H1 (cell line): ENCODE data around the gene MYL7.

Experiments
- CHD1 ChIP-seq: IDR thresholded peaks from 2 replicates; pipeline ENCODE4 v1.6.1; 2012; ENCODE audit warnings: low read depth, low read length, improper control_type of control experiment
- CREB1 ChIP-seq: IDR thresholded peaks from 2 replicates; pipeline ENCODE4 v1.6.1; 2012; ENCODE audit warnings: inconsistent platforms
- EP300 ChIP-seq, 2 experiments: IDR thresholded peaks; 1 replicate in 1 of 2; 2 replicates in 1 of 2; pipeline ENCODE4 v1.6.1; 2011 to 2012; ENCODE audit warnings: low read depth in 2 of 2, low read length in 2 of 2, mild to moderate bottlenecking in 2 of 2, borderline replicate concordance in 1 of 2, inconsistent platforms in 1 of 2, moderate library complexity in 1 of 2
- EZH2 ChIP-seq: fragments of 200-600 bp; sonication (generic); IDR thresholded peaks from 2 replicates; pipeline ENCODE4 v1.7.1; 2012; ENCODE audit warnings: low read depth, mild to moderate bottlenecking, moderate library complexity, low read length, inconsistent platforms; ENCODE audit not compliant: severe bottlenecking
- JUN ChIP-seq: IDR thresholded peaks from 2 replicates; pipeline ENCODE4 v1.6.1; 2011; ENCODE audit warnings: low read depth, mild to moderate bottlenecking, improper control_type of control experiment, low read length
- MAX ChIP-seq: IDR thresholded peaks from 2 replicates; pipeline ENCODE4 v1.6.1; 2012; ENCODE audit warnings: inconsistent platforms
- NANOG ChIP-seq: IDR thresholded peaks from 2 replicates; pipeline ENCODE4 v1.6.1; 2011; ENCODE audit warnings: low read length, low read depth, mild to moderate bottlenecking, inconsistent platforms; ENCODE audit not compliant: insufficient read depth, poor library complexity, severe bottlenecking
- POLR2A ChIP-seq, 2 experiments: IDR thresholded peaks; 1 replicate in 1 of 2; 2 replicates in 1 of 2; pipeline ENCODE4 v1.6.1; 2011; ENCODE audit warnings: low read depth in 2 of 2, low read length in 2 of 2, mild to moderate bottlenecking in 2 of 2; ENCODE audit errors: control extremely low read depth in 1 of 2
- POLR2AphosphoS5 ChIP-seq: IDR thresholded peaks from 2 replicates; pipeline ENCODE4 v1.6.1; 2011; ENCODE audit warnings: low read depth, low read length
- RAD21 ChIP-seq, 2 experiments: IDR thresholded peaks in 1 of 2; conservative IDR thresholded peaks in 1 of 2; 2 replicates each; pipeline ENCODE4 v1.6.1; 2011; ENCODE audit warnings: low read depth in 2 of 2, low read length in 2 of 2, improper control_type of control experiment in 1 of 2, inconsistent platforms in 1 of 2, mild to moderate bottlenecking in 1 of 2, moderate library complexity in 1 of 2
- RFX5 ChIP-seq: IDR thresholded peaks from 2 replicates; pipeline ENCODE4 v1.6.1; 2011; ENCODE audit warnings: low read depth, low read length, improper control_type of control experiment, borderline replicate concordance
- SIRT6 ChIP-seq: IDR thresholded peaks from one replicate; pipeline ENCODE4 v1.7.1; 2012; ENCODE audit warnings: low read length, inconsistent platforms
- TAF7 ChIP-seq: optimal IDR thresholded peaks from 2 replicates; pipeline ENCODE3; 2011; ENCODE audit warnings: low read depth, mild to moderate bottlenecking, inconsistent platforms, low read length, moderate library complexity, borderline replicate concordance
- TF ChIP-seq, protein P1 (sequence below), 3 experiments: IDR thresholded peaks; 1 replicate in 2 of 3; 2 replicates in 1 of 3; pipeline versions ENCODE4 v1.5.1 to v1.6.1; 2011; ENCODE audit warnings: low read length in 3 of 3, mild to moderate bottlenecking in 3 of 3, inconsistent platforms in 2 of 3, low read depth in 1 of 3, moderate library complexity in 1 of 3; ENCODE audit not compliant: insufficient read depth in 1 of 3; ENCODE audit errors: control extremely low read depth in 1 of 3

GRCh38 chr7:44134943-44135628 is 6.0 kb downstream of the MYL7 start:
- TF ChIP-seq NANOG: no peak
- TF ChIP-seq, protein P1, sequence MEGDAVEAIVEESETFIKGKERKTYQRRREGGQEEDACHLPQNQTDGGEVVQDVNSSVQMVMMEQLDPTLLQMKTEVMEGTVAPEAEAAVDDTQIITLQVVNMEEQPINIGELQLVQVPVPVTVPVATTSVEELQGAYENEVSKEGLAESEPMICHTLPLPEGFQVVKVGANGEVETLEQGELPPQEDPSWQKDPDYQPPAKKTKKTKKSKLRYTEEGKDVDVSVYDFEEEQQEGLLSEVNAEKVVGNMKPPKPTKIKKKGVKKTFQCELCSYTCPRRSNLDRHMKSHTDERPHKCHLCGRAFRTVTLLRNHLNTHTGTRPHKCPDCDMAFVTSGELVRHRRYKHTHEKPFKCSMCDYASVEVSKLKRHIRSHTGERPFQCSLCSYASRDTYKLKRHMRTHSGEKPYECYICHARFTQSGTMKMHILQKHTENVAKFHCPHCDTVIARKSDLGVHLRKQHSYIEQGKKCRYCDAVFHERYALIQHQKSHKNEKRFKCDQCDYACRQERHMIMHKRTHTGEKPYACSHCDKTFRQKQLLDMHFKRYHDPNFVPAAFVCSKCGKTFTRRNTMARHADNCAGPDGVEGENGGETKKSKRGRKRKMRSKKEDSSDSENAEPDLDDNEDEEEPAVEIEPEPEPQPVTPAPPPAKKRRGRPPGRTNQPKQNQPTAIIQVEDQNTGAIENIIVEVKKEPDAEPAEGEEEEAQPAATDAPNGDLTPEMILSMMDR (IDR thresholded peaks at IDR 0.05; ENCODE audit: control extremely low read depth in 1 of 3, insufficient read depth in 1 of 3, low read depth in 1 of 3, low read length in 3 of 3): no peak
- TF ChIP-seq POLR2A (IDR thresholded peaks at IDR 0.05; ENCODE audit: control extremely low read depth in 1 of 2, low read depth in 2 of 2, low read length in 2 of 2): no peak
- TF ChIP-seq RFX5: no peak
- no peak for TF ChIP-seq JUN
- TF ChIP-seq MAX: no peak
- no peak for TF ChIP-seq POLR2AphosphoS5
- TF ChIP-seq EP300 (IDR thresholded peaks at IDR 0.05; ENCODE audit: borderline replicate concordance in 1 of 2, low read depth in 2 of 2, low read length in 2 of 2): no peak
- no peak for TF ChIP-seq SIRT6
- no peak for TF ChIP-seq CREB1
- TF ChIP-seq EZH2: no peak
- no peak for TF ChIP-seq TAF7
- no peak for TF ChIP-seq CHD1
- no peak for TF ChIP-seq RAD21 (IDR thresholded peaks at IDR 0.05 in 1 of 2, conservative IDR thresholded peaks at IDR 0.05 in 1 of 2; ENCODE audit: low read depth in 2 of 2, low read length in 2 of 2)
